SK-N-MC (cell line): ENCODE data around the gene SHANK1.

ENCODE experiments used
- EZH2 ChIP-seq: fragments of 200-600 bp; sonication (generic); IDR thresholded peaks from one replicate; pipeline ENCODE4 v1.6.1; 2017; ENCODE audit warnings: antibody characterized with exemption
- POLR2AphosphoS5 ChIP-seq: IDR thresholded peaks from 2 replicates; pipeline ENCODE4 v1.6.1; 2012; ENCODE audit warnings: mild to moderate bottlenecking, low read depth, low read length, borderline replicate concordance

GRCh38 chr19:50633973-50634372 is 85.6 kb downstream of the SHANK1 start:
- TF ChIP-seq POLR2AphosphoS5 (no peak), EZH2 (no peak)
